ENCODE measurements around the gene SFSWAP. TPM values are rescaled to one million over a fixed set of nuclear protein-coding genes. Genes with fewer than 3 reads are reported as not detected.

The SFSWAP gene
- total RNA-seq, 1 donor from 2014 or later, result 83.3 TPM

DNA sequence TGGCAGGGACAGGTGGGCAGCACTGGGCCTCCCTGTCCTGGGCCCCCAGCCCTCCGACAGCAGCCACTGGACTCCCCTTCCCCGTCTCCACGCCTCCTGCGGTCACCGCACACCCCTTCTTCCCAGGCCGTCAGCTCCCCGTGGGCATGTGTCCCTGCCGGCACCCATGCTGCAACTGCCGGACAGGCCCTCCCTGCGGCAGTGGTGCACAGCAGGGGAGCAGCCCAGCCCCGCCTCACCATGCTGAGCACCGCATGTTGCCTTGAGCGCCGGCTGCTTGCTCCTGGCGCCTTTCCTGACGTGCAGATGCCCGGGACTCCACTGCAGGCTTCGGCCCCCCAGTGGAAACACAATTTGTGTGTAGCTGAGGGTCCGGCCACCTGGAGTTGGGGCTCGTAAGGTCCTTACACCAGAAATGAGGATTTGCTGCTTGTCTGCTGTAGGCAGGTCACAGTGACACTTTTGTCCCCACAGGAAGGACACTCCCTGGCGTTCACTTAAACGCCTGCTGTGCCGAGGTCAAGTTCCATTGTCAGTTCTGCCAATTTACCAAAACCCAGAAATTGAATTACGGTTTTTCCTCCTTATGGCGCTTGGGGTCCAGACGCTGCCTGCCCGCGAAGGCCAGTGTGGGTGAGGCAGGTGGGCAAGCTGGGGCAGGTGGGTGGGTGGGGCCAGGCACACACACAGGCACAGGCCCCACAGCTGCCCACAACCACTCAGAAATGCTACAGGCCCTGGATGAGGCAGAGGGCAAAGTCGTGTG is 89.1 kb downstream of the SFSWAP start:
- no peak overlapping the region for H3K4me3 Mint-ChIP-seq
- H3K27me3 Mint-ChIP-seq (ENCODE audit: low read depth), result no peaks in the 10 kb centered on the region
- TF ChIP-seq, protein P1, sequence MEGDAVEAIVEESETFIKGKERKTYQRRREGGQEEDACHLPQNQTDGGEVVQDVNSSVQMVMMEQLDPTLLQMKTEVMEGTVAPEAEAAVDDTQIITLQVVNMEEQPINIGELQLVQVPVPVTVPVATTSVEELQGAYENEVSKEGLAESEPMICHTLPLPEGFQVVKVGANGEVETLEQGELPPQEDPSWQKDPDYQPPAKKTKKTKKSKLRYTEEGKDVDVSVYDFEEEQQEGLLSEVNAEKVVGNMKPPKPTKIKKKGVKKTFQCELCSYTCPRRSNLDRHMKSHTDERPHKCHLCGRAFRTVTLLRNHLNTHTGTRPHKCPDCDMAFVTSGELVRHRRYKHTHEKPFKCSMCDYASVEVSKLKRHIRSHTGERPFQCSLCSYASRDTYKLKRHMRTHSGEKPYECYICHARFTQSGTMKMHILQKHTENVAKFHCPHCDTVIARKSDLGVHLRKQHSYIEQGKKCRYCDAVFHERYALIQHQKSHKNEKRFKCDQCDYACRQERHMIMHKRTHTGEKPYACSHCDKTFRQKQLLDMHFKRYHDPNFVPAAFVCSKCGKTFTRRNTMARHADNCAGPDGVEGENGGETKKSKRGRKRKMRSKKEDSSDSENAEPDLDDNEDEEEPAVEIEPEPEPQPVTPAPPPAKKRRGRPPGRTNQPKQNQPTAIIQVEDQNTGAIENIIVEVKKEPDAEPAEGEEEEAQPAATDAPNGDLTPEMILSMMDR (conservative IDR thresholded peaks at IDR 0.05), result no peak
- DNase-seq (ENCODE audit: low read depth, low spot score), result no peak
- peaks cover 17% of the 10 kb centered on the region for H3K36me3 Mint-ChIP-seq (ENCODE audit: low read depth)
- no peak overlapping the region for H3K27ac Mint-ChIP-seq (ENCODE audit: unreplicated experiment)
- H3K4me1 Mint-ChIP-seq, result peaks cover 4% of the 10 kb centered on the region
- H3K9me3 Mint-ChIP-seq, result no peaks in the 10 kb centered on the region

DNA sequence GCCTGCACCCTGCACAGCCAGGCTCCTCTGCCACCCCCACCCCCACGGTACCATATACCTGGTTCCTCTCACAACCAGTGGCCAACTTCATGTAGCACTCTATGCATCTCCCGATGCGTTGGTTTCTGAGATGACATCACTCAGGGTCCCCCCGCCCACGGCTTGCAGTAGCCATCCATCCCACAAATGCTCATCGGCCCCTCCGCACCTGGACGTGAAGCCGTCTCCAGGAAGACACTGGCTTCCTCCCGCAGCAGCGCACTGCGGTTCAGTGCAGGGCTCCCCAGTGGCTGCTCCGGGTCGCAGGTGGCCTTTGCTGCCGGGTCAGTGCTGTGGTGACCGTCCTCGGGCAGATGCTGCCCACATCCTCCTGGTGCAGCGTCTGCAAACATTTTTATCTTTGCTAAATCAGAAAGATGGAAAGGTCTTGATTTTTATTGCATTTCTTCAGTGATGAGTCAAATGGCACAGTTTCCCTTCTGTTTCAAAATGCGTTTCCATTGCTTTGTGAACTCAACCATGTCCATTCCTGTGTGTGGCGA is 89.8 kb downstream of the SFSWAP start:
- Mint-ChIP-seq H3K9me3 (no peaks in the 10 kb centered on the region), H3K27me3 (ENCODE audit: low read depth) (no peaks in the 10 kb centered on the region), H3K27ac (ENCODE audit: unreplicated experiment) (no peak overlapping the region), H3K4me3 (no peak overlapping the region), H3K36me3 (ENCODE audit: low read depth) (peaks cover 20% of the 10 kb centered on the region), H3K4me1 (peaks cover 4% of the 10 kb centered on the region)
- no peak for DNase-seq (ENCODE audit: low read depth, low spot score)
- TF ChIP-seq, protein P1 (conservative IDR thresholded peaks at IDR 0.05), result no peak

DNA sequence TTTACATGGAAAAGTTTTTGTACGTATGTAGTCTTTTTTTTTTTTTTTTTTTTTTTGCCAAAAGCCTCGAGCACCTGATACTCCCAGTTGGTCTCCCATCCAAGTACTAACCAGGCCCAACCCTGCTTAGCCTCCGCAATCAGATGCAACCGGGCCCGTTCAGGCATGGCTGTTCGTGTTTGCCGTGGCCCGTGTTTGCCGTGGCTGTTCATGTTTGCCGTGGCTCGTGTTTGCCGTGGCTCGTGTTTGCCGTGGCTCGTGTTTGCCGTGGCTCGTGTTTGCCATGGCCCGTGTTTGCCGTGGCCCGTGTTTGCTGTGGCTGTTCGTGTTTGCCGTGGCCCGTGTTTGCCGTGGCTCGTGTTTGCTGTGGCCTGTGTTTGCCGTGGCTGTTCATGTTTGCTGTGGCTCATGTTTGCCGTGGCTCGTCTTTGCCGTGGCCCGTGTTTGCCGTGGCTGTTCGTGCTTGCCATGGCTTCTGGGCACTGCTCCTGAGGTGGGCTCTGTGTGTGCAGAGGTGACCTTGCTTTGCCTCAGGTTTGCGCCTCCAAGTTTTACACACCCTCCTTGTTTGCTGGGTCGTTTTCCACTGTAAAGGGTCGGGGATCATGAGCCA is 90.5 kb downstream of the SFSWAP start:
- no peak for DNase-seq (ENCODE audit: low read depth, low spot score)
- Mint-ChIP-seq H3K9me3 (no peaks in the 10 kb centered on the region), H3K27me3 (ENCODE audit: low read depth) (no peaks in the 10 kb centered on the region), H3K36me3 (ENCODE audit: low read depth) (peaks cover 16% of the 10 kb centered on the region), H3K4me3 (no peak overlapping the region), H3K27ac (ENCODE audit: unreplicated experiment) (no peak overlapping the region), H3K4me1 (peaks cover 4% of the 10 kb centered on the region)
- TF ChIP-seq, protein P1 (conservative IDR thresholded peaks at IDR 0.05), result no peak

DNA sequence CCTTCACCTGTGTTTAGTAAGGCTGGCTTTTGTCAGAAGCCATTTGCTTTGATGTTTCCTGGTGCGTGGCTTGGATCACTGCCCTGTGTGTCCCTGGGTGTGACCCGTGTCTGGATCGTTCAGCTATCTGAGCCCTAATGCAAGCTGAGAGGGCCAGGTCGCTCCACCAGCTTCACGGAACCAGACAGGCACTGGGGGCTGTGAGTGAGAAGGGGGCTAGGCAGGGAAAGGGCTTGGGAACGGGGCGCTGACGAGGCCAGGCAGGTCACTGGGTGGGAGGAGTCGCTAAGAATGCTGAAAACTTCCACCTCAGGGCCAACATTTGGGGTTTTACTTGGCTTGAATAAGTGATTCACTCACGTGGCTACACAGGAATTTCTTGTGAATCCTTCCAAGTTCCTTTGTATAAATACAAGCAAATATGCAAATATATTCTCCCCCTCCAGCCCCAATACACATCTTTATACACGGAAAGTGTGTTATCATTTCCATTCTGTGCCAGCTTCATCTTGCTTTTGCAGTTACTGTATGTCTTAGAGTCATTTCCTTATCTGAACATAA is 93.2 kb downstream of the SFSWAP start:
- no peak overlapping the region for H3K27ac Mint-ChIP-seq (ENCODE audit: unreplicated experiment)
- TF ChIP-seq, protein P1 (conservative IDR thresholded peaks at IDR 0.05), result no peak
- H3K27me3 Mint-ChIP-seq (ENCODE audit: low read depth), result no peaks in the 10 kb centered on the region
- no peaks in the 10 kb centered on the region for H3K9me3 Mint-ChIP-seq
- peaks cover 14% of the 10 kb centered on the region for H3K36me3 Mint-ChIP-seq (ENCODE audit: low read depth)
- DNase-seq (ENCODE audit: low read depth, low spot score), result no peak
- peaks cover 4% of the 10 kb centered on the region for H3K4me1 Mint-ChIP-seq
- H3K4me3 Mint-ChIP-seq, result no peak overlapping the region

DNA sequence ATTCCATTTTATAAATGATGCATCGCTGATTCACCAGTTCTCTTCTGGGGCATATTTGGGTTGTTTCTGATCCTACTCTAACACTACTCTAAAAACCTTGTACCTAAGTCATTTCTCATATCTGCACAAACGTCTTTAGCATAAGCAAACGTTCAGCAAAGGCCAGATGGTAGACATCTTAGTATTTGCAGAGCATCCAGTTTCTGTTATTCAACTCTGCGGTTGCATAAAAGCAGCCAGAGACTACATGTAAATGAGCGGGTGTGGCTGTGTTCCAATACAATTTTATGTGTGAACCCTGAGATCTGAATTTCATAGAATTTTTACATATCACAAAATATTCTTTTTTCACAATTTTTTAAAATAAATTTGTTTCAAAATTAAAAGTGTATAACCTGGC is 94.5 kb downstream of the SFSWAP start:
- Mint-ChIP-seq H3K27ac (ENCODE audit: unreplicated experiment) (no peak overlapping the region), H3K9me3 (no peaks in the 10 kb centered on the region), H3K36me3 (ENCODE audit: low read depth) (peaks cover 14% of the 10 kb centered on the region), H3K4me1 (peaks cover 4% of the 10 kb centered on the region), H3K27me3 (ENCODE audit: low read depth) (no peaks in the 10 kb centered on the region), H3K4me3 (no peak overlapping the region)
- DNase-seq (ENCODE audit: low read depth, low spot score), result no peak
- TF ChIP-seq, protein P1 (conservative IDR thresholded peaks at IDR 0.05), result no peak

Data from neural crest cell (in vitro differentiated cells).